ENCODE measurements around the gene ZAR1. TPM values are rescaled to one million over a fixed set of nuclear protein-coding genes. Genes with fewer than 3 reads are reported as not detected.
A peak's percentile ranks its signal among the peaks of the same experiment; 100 is the strongest.
"Not testable (repeated sequence)": the region's sequence is repeated elsewhere in the genome, so short reads cannot be mapped to it uniquely, and the experiment has no call there.

ZAR1 gene
- total RNA-seq, 1 experiment from 2014 or later: not detected

- no peak overlapping the region for H3K4me3 ChIP-seq (ENCODE audit: low read depth, low read length, poor library complexity, severe bottlenecking)
- H3K4me1 ChIP-seq (ENCODE audit: insufficient read depth, low read length, poor library complexity, severe bottlenecking): peaks cover 8% of the 10 kb centered on the region
- no peaks in the 10 kb centered on the region for H3K9me3 ChIP-seq (ENCODE audit: low read depth, low read length, poor library complexity, severe bottlenecking)
- DNase-seq (ENCODE audit: low spot score): no peak
- TF ChIP-seq, protein P1, sequence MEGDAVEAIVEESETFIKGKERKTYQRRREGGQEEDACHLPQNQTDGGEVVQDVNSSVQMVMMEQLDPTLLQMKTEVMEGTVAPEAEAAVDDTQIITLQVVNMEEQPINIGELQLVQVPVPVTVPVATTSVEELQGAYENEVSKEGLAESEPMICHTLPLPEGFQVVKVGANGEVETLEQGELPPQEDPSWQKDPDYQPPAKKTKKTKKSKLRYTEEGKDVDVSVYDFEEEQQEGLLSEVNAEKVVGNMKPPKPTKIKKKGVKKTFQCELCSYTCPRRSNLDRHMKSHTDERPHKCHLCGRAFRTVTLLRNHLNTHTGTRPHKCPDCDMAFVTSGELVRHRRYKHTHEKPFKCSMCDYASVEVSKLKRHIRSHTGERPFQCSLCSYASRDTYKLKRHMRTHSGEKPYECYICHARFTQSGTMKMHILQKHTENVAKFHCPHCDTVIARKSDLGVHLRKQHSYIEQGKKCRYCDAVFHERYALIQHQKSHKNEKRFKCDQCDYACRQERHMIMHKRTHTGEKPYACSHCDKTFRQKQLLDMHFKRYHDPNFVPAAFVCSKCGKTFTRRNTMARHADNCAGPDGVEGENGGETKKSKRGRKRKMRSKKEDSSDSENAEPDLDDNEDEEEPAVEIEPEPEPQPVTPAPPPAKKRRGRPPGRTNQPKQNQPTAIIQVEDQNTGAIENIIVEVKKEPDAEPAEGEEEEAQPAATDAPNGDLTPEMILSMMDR (conservative IDR thresholded peaks at IDR 0.05; ENCODE audit: low read depth, low read length): no peak
- TF ChIP-seq EZH2 (IDR thresholded peaks at IDR 0.05; ENCODE audit: borderline replicate concordance, low read depth, low read length, poor library complexity, severe bottlenecking): no peak
- intact Hi-C loops (cut with micrococcal nuclease; ENCODE audit: unreplicated experiment): loop anchor here (5.0 to 10.0 kb wide), 2 partner anchors 96 to 518 kb away; no protein-coding TSS in a partner anchor
- BruUV-seq (replicated peaks): no TSS peak
- POLR2A ChIA-PET (ENCODE audit: low non-redundant PET): no interaction called here
- H3K27me3 ChIP-seq (replicated peaks; ENCODE audit: insufficient read depth, low read depth, low read length, poor library complexity): no peaks in the 10 kb centered on the region
- CTCF ChIA-PET: interaction anchor here (0.6 to 0.9 kb wide), 4 partner anchors 21 to 488 kb away, joined by 3 to 9 read pairs (median 4); no protein-coding TSS in a partner anchor
- H3K36me3 ChIP-seq (ENCODE audit: insufficient read depth, low read length, poor library complexity, severe bottlenecking): no peaks in the 10 kb centered on the region
- no peak overlapping the region for H3K27ac ChIP-seq (ENCODE audit: low read depth, low read length, poor library complexity, severe bottlenecking)
These were observed 43.4 kb upstream of the ZAR1 start for GRCh38 chr4:48446642-48447041.

GRCh38 chr4:48449151-48449550 is 40.9 kb upstream of the ZAR1 start:
- ChIA-PET CTCF (no interaction called here), POLR2A (ENCODE audit: low non-redundant PET) (no interaction called here)
- DNase-seq (ENCODE audit: low spot score): no peak
- Histone ChIP-seq H3K27me3 (replicated peaks; ENCODE audit: insufficient read depth, low read depth, low read length, poor library complexity) (no peaks in the 10 kb centered on the region), H3K4me3 (ENCODE audit: low read depth, low read length, poor library complexity, severe bottlenecking) (no peak overlapping the region), H3K27ac (ENCODE audit: low read depth, low read length, poor library complexity, severe bottlenecking) (no peak overlapping the region), H3K4me1 (ENCODE audit: insufficient read depth, low read length, poor library complexity, severe bottlenecking) (peaks cover 8% of the 10 kb centered on the region), H3K9me3 (ENCODE audit: low read depth, low read length, poor library complexity, severe bottlenecking) (no peaks in the 10 kb centered on the region), H3K36me3 (ENCODE audit: insufficient read depth, low read length, poor library complexity, severe bottlenecking) (no peaks in the 10 kb centered on the region)
- no TSS peak for BruUV-seq (replicated peaks)
- intact Hi-C loops (cut with micrococcal nuclease; ENCODE audit: unreplicated experiment): loop anchor here (5.0 to 10.0 kb wide), 2 partner anchors 93 to 516 kb away; no protein-coding TSS in a partner anchor
- TF ChIP-seq, protein P1 (conservative IDR thresholded peaks at IDR 0.05; ENCODE audit: low read depth, low read length): no peak
- TF ChIP-seq EZH2 (IDR thresholded peaks at IDR 0.05; ENCODE audit: borderline replicate concordance, low read depth, low read length, poor library complexity, severe bottlenecking): no peak

DNA sequence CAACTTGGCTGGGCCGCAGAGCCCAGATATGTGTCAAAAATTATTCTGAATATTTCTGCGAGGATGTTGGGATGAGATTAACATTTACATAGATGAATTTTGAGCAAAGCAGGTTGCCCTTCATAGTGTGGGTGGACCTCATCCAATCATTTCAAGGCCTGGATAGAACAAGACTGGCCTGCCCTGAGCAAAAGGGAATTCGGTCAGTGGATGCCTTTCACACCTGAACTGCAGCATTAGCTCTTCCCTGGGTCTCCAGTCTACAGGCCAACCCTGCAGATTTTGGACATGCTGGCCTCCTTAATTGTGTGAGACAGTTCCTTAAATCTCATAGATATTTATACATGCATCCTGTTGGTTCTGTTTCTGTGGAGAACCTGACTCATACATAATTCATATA is 39.3 kb upstream of the ZAR1 start:
- CTCF ChIA-PET: no interaction called here
- H3K4me1 ChIP-seq (ENCODE audit: insufficient read depth, low read length, poor library complexity, severe bottlenecking): peaks cover 8% of the 10 kb centered on the region
- intact Hi-C loops (cut with micrococcal nuclease; ENCODE audit: unreplicated experiment): no loop called here
- H3K9me3 ChIP-seq (ENCODE audit: low read depth, low read length, poor library complexity, severe bottlenecking): no peaks in the 10 kb centered on the region
- no peaks in the 10 kb centered on the region for H3K36me3 ChIP-seq (ENCODE audit: insufficient read depth, low read length, poor library complexity, severe bottlenecking)
- no peak overlapping the region for H3K4me3 ChIP-seq (ENCODE audit: low read depth, low read length, poor library complexity, severe bottlenecking)
- POLR2A ChIA-PET (ENCODE audit: low non-redundant PET): no interaction called here
- no TSS peak for BruUV-seq (replicated peaks)
- DNase-seq (ENCODE audit: low spot score): peak; percentile 11
- H3K27ac ChIP-seq (ENCODE audit: low read depth, low read length, poor library complexity, severe bottlenecking): no peak overlapping the region
- TF ChIP-seq EZH2 (IDR thresholded peaks at IDR 0.05; ENCODE audit: borderline replicate concordance, low read depth, low read length, poor library complexity, severe bottlenecking): no peak
- TF ChIP-seq, protein P1 (conservative IDR thresholded peaks at IDR 0.05; ENCODE audit: low read depth, low read length): no peak
- H3K27me3 ChIP-seq (replicated peaks; ENCODE audit: insufficient read depth, low read depth, low read length, poor library complexity): no peaks in the 10 kb centered on the region

- CTCF ChIA-PET; POLR2A ChIA-PET (ENCODE audit: low non-redundant PET); DNase-seq (ENCODE audit: low spot score); BruUV-seq (replicated peaks); H3K9me3 ChIP-seq (ENCODE audit: low read depth, low read length, poor library complexity, severe bottlenecking); H3K27me3 ChIP-seq (replicated peaks; ENCODE audit: insufficient read depth, low read depth, low read length, poor library complexity); H3K36me3 ChIP-seq (ENCODE audit: insufficient read depth, low read length, poor library complexity, severe bottlenecking); H3K4me3 ChIP-seq (ENCODE audit: low read depth, low read length, poor library complexity, severe bottlenecking); H3K27ac ChIP-seq (ENCODE audit: low read depth, low read length, poor library complexity, severe bottlenecking); intact Hi-C loops (cut with micrococcal nuclease; ENCODE audit: unreplicated experiment); H3K4me1 ChIP-seq (ENCODE audit: insufficient read depth, low read length, poor library complexity, severe bottlenecking): not testable (repeated sequence)
These were observed 38.4 kb upstream of the ZAR1 start for GRCh38 chr4:48451656-48452055.
